A549 (cell line): ENCODE data around the gene LMTK3. TPM values are rescaled to one million over a fixed set of nuclear protein-coding genes. Genes with fewer than 3 reads are reported as not detected.

Source experiments
- ATAC-seq, 2 experiments: fragments of 200-7000 bp in 1 of 2; fragments of >200 bp in 1 of 2; cut with Nextera tagmentation in 1 of 2; cut with Tn5 transposase in 1 of 2; 3 replicates each; pipeline versions ENCODE4 v1.8.0 to v1.9.1; 2018 to 2020; ENCODE audit warnings: mild to moderate bottlenecking in 1 of 2, moderate library complexity in 1 of 2
- CTCF ChIA-PET: fragments of 300-600 bp; sonication (Branson Sonifier 250); formaldehyde crosslinking; extraction: SDS; loops from one replicate; lab custom pipeline; 2021; ENCODE audit warnings: antibody characterized with exemption, inconsistent platforms; lab: Yijun Ruan, JAX
- POLR2A ChIA-PET: fragments of 350-600 bp; formaldehyde crosslinking; extraction: SDS; loops from one replicate; lab custom pipeline; 2021; ENCODE audit warnings: antibody characterized with exemption, inconsistent platforms; lab: Yijun Ruan, JAX
- DNase-seq, 2 experiments: peaks; one replicate each; pipeline versions ENCODE4 v3.0.0 to v3.0.0-alpha.2; 2011 to 2016; ENCODE audit warnings: low read depth in 1 of 2, low spot score in 1 of 2
- FAIRE-seq: peaks from 2 replicates; lab custom pipeline; 2011; peaks lifted over from hg19 to GRCh38; lab: Jason Lieb, UNC
- H3K27ac ChIP-seq, 2 experiments: fragments of >200 bp; sonication (Bioruptor Twin); formaldehyde crosslinking; 3 replicates each; pipeline ENCODE4 v1.5.1; 2016 to 2017
- H3K4me1 ChIP-seq: fragments of >200 bp; sonication (Bioruptor Twin); formaldehyde crosslinking; 3 replicates; pipeline ENCODE4 v1.6.1; 2016
- H3K4me2 ChIP-seq: fragments of >200 bp; sonication (Bioruptor Twin); formaldehyde crosslinking; 3 replicates; pipeline ENCODE4 v1.6.1; 2016
- H3K4me3 ChIP-seq: fragments of >200 bp; sonication (Bioruptor Twin); formaldehyde crosslinking; 3 replicates; pipeline ENCODE4 v1.5.1; 2016
- H3K9me3 ChIP-seq: fragments of >200 bp; sonication (Bioruptor Twin); formaldehyde crosslinking; 3 replicates; pipeline ENCODE4 v1.6.1; 2016
- ATOH8 ChIP-seq: fragments of 250-450 bp; sonication (Bioruptor Pico); IDR thresholded peaks from 2 replicates; pipeline ENCODE4 v1.5.0; 2020; ENCODE audit warnings: low read depth, mild to moderate bottlenecking, moderate library complexity
- EP300 ChIP-seq, 2 experiments: fragments of >200 bp; sonication (Bioruptor Twin); formaldehyde crosslinking; IDR thresholded peaks; 2 replicates in 1 of 2; 3 replicates in 1 of 2; pipeline ENCODE4 v1.6.1; 2016 to 2017
- HOXA7 ChIP-seq: fragments of 250-450 bp; sonication (Bioruptor Pico); IDR thresholded peaks from 2 replicates; pipeline ENCODE4 v1.5.0; 2020; ENCODE audit warnings: mild to moderate bottlenecking, moderate library complexity
- HOXB13 ChIP-seq: fragments of 250-450 bp; sonication (Bioruptor Pico); IDR thresholded peaks from 2 replicates; pipeline ENCODE4 v1.5.0; 2020; ENCODE audit warnings: low read depth, mild to moderate bottlenecking, moderate library complexity
- MAZ ChIP-seq: fragments of 150-350 bp; IDR thresholded peaks from 2 replicates; pipeline ENCODE4 v1.6.1; 2014; ENCODE audit warnings: antibody characterized with exemption, low read depth, low read length, borderline replicate concordance
- PBX3 ChIP-seq: IDR thresholded peaks from 2 replicates; pipeline ENCODE4 v1.6.1; 2012
- POLR2AphosphoS2 ChIP-seq: conservative IDR thresholded peaks from 2 replicates; pipeline ENCODE4 v1.6.1; 2012; ENCODE audit warnings: low read length, improper control_type of control experiment, inconsistent platforms
- RARB ChIP-seq: fragments of 250-450 bp; sonication (Bioruptor Pico); IDR thresholded peaks from 2 replicates; pipeline ENCODE4 v1.8.0; 2021; ENCODE audit warnings: mild to moderate bottlenecking, moderate library complexity
- TFCP2L1 ChIP-seq: fragments of 250-450 bp; sonication (Bioruptor Pico); IDR thresholded peaks from 2 replicates; pipeline ENCODE4 v1.5.0; 2021; ENCODE audit warnings: mild to moderate bottlenecking
- USF2 ChIP-seq: fragments of 450-650 bp; IDR thresholded peaks from 2 replicates; pipeline ENCODE4 v1.6.1; 2014; ENCODE audit warnings: antibody characterized with exemption
- WGBS: methylation state at CpG from one replicate; pipeline ENCODE4 v1.1.6; 2017; ENCODE audit errors: missing lambda C conversion rate; 5-methylcytosine and 5-hydroxymethylcytosine counted together
- polyA plus RNA-seq, 4 experiments: library from polyadenylated mRNA; depleted of rRNA in 3 of 4; stranded (reverse); fragments of >200 nt; fragmentation: RNase III in 1 of 4; extraction: RNeasy Plus Mini Kit Qiagen cat#74134 plus additional on column Dnase treatment in 1 of 4; gene quantifications; 2 replicates in 3 of 4; 3 replicates in 1 of 4; pipeline ENCODE4 v1.2.3, GENCODE V29; 2011 to 2017

Gene LMTK3
- polyA plus RNA-seq, 2 of the 4 experiments (the other 2 are of a cell fraction), result 0.62 to 6.1 TPM

GRCh38 chr19:48481846-48482639 lies 29.6 kb downstream of the LMTK3 start:
- WGBS, result 72% methylated on average over 7 of the region's 7 CpGs
- FAIRE-seq (no peak), DNase-seq (no peak), ATAC-seq (peak; percentile 5 to 24; a peak in 5 of 6 replicates)
- Histone ChIP-seq H3K4me3 (no peak overlapping the region), H3K4me2 (no peak overlapping the region), H3K4me1 (peaks cover 32% of the 10 kb centered on the region), H3K9me3 (no peaks in the 10 kb centered on the region), H3K27ac (peak overlapping the region; percentile 29 to 47; a peak in 4 of 6 replicates)
- ChIA-PET POLR2A (interaction anchor here (1.0 to 2.2 kb wide), 2 partner anchors 8 to 11 kb away, joined by 3 to 8 read pairs; no protein-coding TSS in a partner anchor), CTCF (interaction anchor here (0.8 to 3.6 kb wide), 6 partner anchors 7 to 107 kb away, joined by 3 to 36 read pairs (median 4); no protein-coding TSS in a partner anchor)
- 0 out of 2 replicates have a peak, but pooled peaks have one; percentile 39 for TF ChIP-seq POLR2AphosphoS2
- peak; percentile 12; the same call in 1 of the 2 replicates for TF ChIP-seq PBX3
- 0 out of 2 replicates have a peak, but pooled peaks have one; percentile 27 for TF ChIP-seq HOXB13 (CRISPR knock-in tag)
- TF ChIP-seq MAZ, result no peak
- TF ChIP-seq USF2, result no peak
- 0 out of 2 replicates have a peak, but pooled peaks have one; percentile 68 for TF ChIP-seq HOXA7 (CRISPR knock-in tag)
- no peak for TF ChIP-seq EP300 (IDR thresholded peaks at IDR 0.05)

GRCh38 chr19:48480558-48481500 lies 30.8 kb downstream of the LMTK3 start:
- TF ChIP-seq POLR2AphosphoS2 (0 out of 2 replicates have a peak, but pooled peaks have one; percentile 2), TFCP2L1 (CRISPR knock-in tag) (no peak)
- TF ChIP-seq, all 56 proteins: peak for 1
- H3K4me3 ChIP-seq, result no peak overlapping the region
- ChIA-PET CTCF (interaction anchor here (0.8 to 3.6 kb wide), 9 partner anchors 8 to 108 kb away, joined by 3 to 36 read pairs (median 3); no protein-coding TSS in a partner anchor), POLR2A (interaction anchor here (0.9 to 2.2 kb wide), 4 partner anchors 9 to 15 kb away, joined by 3 to 8 read pairs (median 3); no protein-coding TSS in a partner anchor)
- no peak overlapping the region for H3K4me2 ChIP-seq
- ATAC-seq, result no peak
- H3K4me1 ChIP-seq, result peaks cover 20% of the 10 kb centered on the region
- H3K9me3 ChIP-seq, result no peaks in the 10 kb centered on the region
- no peak overlapping the region for H3K27ac ChIP-seq
- FAIRE-seq, result no peak
- WGBS, result 92% methylated on average over 52 of the region's 52 CpGs
- no peak for DNase-seq

GRCh38 chr19:48480183-48480557 lies 31.5 kb downstream of the LMTK3 start:
- TF ChIP-seq ATOH8 (CRISPR knock-in tag), result no peak
- TF ChIP-seq RARB (CRISPR knock-in tag), result no peak
- 0 out of 2 replicates have a peak, but pooled peaks have one; percentile 27 for TF ChIP-seq POLR2AphosphoS2

More at GRCh38 chr19:48480183-48480557, 31.5 kb downstream of the LMTK3 start:
- Histone ChIP-seq H3K4me2 (no peak overlapping the region), H3K27ac (no peak overlapping the region), H3K4me1 (peaks cover 16% of the 10 kb centered on the region), H3K9me3 (no peaks in the 10 kb centered on the region), H3K4me3 (no peak overlapping the region)
- 95% methylated on average over 32 of the region's 32 CpGs for WGBS
- ATAC-seq, result no peak
- POLR2A ChIA-PET, result interaction anchor here (1.4 to 1.6 kb wide), 2 partner anchors 7 to 14 kb away, joined by 3 read pairs; no protein-coding TSS in a partner anchor
- CTCF ChIA-PET, result interaction anchor here (0.9 to 3.6 kb wide), 5 partner anchors 9 to 108 kb away, joined by 3 to 36 read pairs (median 6); partner anchors contain the start of gene KDELR1
- FAIRE-seq, result no peak
- DNase-seq, result no peak
